ENCODE measurements around the gene CHD8. TPM values are rescaled to one million over a fixed set of nuclear protein-coding genes. Genes with fewer than 3 reads are reported as not detected.
A peak's percentile ranks its signal among the peaks of the same experiment; 100 is the strongest.

Gene CHD8
- total RNA-seq, 1 donor from 2014 or later = 144 TPM

- H3K9me3 Mint-ChIP-seq (ENCODE audit: unreplicated experiment) = no peaks in the 10 kb centered on the region
- no peak for TF ChIP-seq CTCF (IDR thresholded peaks at IDR 0.05; ENCODE audit: unreplicated experiment)
- H3K27ac Mint-ChIP-seq (ENCODE audit: unreplicated experiment) = peak overlapping the region; percentile 100
- peak overlapping the region; percentile 99 for H3K4me3 Mint-ChIP-seq (ENCODE audit: unreplicated experiment)
- H3K27me3 Mint-ChIP-seq (ENCODE audit: unreplicated experiment) = peaks cover 4% of the 10 kb centered on the region
- H3K36me3 Mint-ChIP-seq (ENCODE audit: low read depth, unreplicated experiment) = peaks cover 19% of the 10 kb centered on the region
- H3K4me1 Mint-ChIP-seq (ENCODE audit: unreplicated experiment) = peaks cover 25% of the 10 kb centered on the region
- no peak for DNase-seq (ENCODE audit: low spot score)
Measured at GRCh38 chr14:21384494-21384851, 71.5 kb downstream of the CHD8 start.

- Mint-ChIP-seq H3K4me3 (ENCODE audit: unreplicated experiment) (peak within 1 kb of the TSS; percentile 99), H3K27me3 (ENCODE audit: unreplicated experiment) (peaks cover 4% of the 10 kb centered on the region), H3K36me3 (ENCODE audit: low read depth, unreplicated experiment) (peaks cover 19% of the 10 kb centered on the region), H3K9me3 (ENCODE audit: unreplicated experiment) (no peaks in the 10 kb centered on the region), H3K27ac (ENCODE audit: unreplicated experiment) (peak within 1 kb of the TSS; percentile 100), H3K4me1 (ENCODE audit: unreplicated experiment) (peaks cover 25% of the 10 kb centered on the region)
- DNase-seq (ENCODE audit: low spot score) = peak; percentile 92
- TF ChIP-seq CTCF (IDR thresholded peaks at IDR 0.05; ENCODE audit: unreplicated experiment) = no peak
Measured at GRCh38 chr14:21383848-21384493, 72.0 kb downstream of the CHD8 start, which contains the start of gene SUPT16H. Gene SUPT16H, minus strand, starts transcription at chr14:21384019. Its CDS starts 92 bp downstream, at chr14:21383927.

DNA sequence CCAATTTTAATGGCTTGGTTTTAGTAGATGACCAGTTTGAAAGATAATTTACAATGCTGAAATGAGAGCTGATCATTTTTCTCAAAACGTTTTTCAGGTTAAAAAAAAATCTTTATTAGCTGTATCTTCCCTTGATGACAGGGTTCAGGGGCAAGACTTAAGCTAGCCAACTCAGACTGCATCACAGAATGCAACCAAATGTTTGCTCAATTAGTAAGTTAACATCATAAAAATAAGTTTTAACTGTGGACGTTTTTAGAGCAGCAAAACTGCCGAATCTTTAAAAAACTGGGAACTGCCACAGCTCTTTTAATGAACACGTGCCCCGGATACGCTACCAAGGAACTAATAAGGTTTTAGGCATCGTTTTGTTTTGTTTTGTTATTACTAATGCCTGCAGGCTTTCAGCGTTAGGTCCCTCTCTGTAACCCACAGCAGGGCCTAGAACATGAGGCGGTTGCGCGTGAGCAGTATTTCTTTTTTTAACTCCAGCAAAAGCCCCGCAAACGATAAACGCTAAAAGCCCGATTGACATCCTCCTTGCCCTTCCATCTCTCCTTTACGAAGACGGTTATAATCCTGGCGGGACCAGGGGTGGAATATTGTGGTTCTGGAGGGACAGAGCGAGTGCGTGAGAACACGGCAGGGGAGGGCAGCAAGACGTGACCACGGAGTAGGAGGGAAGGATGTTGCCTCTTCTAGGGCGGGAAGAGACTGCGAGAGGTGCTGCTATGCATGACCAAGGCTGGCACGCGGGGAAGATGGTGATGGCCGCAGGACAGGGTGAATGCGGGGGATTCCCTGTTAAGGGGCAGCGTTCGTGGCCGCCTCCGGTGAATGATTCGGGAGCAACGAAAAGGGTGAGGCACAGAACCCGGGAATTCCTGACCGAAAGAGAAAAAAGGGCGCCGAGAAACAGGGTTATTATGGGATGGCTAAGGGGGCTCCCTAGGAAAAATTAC lies 72.8 kb downstream of the CHD8 start:
- Mint-ChIP-seq H3K27ac (ENCODE audit: unreplicated experiment) (peak overlapping the region; percentile 100), H3K27me3 (ENCODE audit: unreplicated experiment) (peaks cover 4% of the 10 kb centered on the region), H3K9me3 (ENCODE audit: unreplicated experiment) (no peaks in the 10 kb centered on the region), H3K4me1 (ENCODE audit: unreplicated experiment) (peaks cover 25% of the 10 kb centered on the region), H3K36me3 (ENCODE audit: low read depth, unreplicated experiment) (peaks cover 14% of the 10 kb centered on the region), H3K4me3 (ENCODE audit: unreplicated experiment) (peak overlapping the region; percentile 99)
- peak; percentile 42 for DNase-seq (ENCODE audit: low spot score)
- TF ChIP-seq CTCF (IDR thresholded peaks at IDR 0.05; ENCODE audit: unreplicated experiment) = no peak

DNA sequence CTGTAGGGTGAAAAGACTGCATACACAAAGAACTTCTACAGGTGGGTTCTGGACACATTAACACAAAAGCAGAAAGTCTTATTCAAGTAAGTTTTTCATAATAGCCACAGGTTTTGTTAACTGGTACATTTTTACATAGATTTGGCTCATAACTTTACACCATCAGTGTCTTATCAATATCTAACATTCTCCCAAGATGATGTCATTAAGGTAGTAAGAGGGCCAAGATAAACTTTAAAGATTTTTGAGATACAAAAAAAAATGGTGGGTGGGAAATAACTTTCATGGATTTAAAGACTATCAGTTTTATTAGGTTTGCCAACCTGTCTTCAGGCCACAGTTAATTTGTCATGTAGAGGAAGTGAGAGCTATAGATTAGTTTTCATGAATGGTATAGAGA lies 73.8 kb downstream of the CHD8 start:
- peaks cover 4% of the 10 kb centered on the region for H3K27me3 Mint-ChIP-seq (ENCODE audit: unreplicated experiment)

More for the DNA sequence above, 73.8 kb downstream of the CHD8 start:
- no peak for TF ChIP-seq CTCF (IDR thresholded peaks at IDR 0.05; ENCODE audit: unreplicated experiment)
- Mint-ChIP-seq H3K4me3 (ENCODE audit: unreplicated experiment) (peak overlapping the region; percentile 99), H3K36me3 (ENCODE audit: low read depth, unreplicated experiment) (peaks cover 11% of the 10 kb centered on the region), H3K27ac (ENCODE audit: unreplicated experiment) (peak overlapping the region; percentile 25), H3K9me3 (ENCODE audit: unreplicated experiment) (no peaks in the 10 kb centered on the region), H3K4me1 (ENCODE audit: unreplicated experiment) (peaks cover 25% of the 10 kb centered on the region)
- DNase-seq (ENCODE audit: low spot score) = no peak
